Keratinocyte (primary cell): ENCODE results near the gene C20orf202. TPM values are rescaled to one million over a fixed set of nuclear protein-coding genes. Genes with fewer than 3 reads are reported as not detected.

ENCODE experiments used
- DNase-seq: peaks from one replicate; pipeline ENCODE4 v3.0.0-alpha.2; 2011; ENCODE audit warnings: low read depth, missing footprints, low spot score
- FAIRE-seq: peaks from 2 replicates; lab custom pipeline; 2011; peaks lifted over from hg19 to GRCh38; lab: Jason Lieb, UNC
- H2AFZ ChIP-seq: 2 replicates; pipeline ENCODE4 v1.6.0; 2012; ENCODE audit warnings: low read length, control low read depth, inconsistent platforms; ENCODE audit not compliant: control insufficient read depth
- H3K27ac ChIP-seq: 2 replicates; pipeline ENCODE4 v1.5.1; 2011; ENCODE audit warnings: low read length; ENCODE audit not compliant: control insufficient read depth, insufficient read depth
- H3K27me3 ChIP-seq: 3 replicates; pipeline ENCODE4 v1.6.0; 2011; ENCODE audit warnings: low read length; ENCODE audit not compliant: control insufficient read depth, insufficient read depth; ENCODE audit errors: extremely low read depth
- H3K36me3 ChIP-seq, 2 experiments: 2 replicates in 1 of 2; 3 replicates in 1 of 2; pipeline ENCODE4 v1.5.1; 2011; ENCODE audit warnings: low read length in 2 of 2, mild to moderate bottlenecking in 1 of 2; ENCODE audit not compliant: control insufficient read depth in 2 of 2, insufficient read depth in 2 of 2; ENCODE audit errors: extremely low read depth in 1 of 2
- H3K4me1 ChIP-seq: 3 replicates; pipeline ENCODE4 v1.5.1; 2011; ENCODE audit warnings: low read length; ENCODE audit not compliant: control insufficient read depth, insufficient read depth; ENCODE audit errors: extremely low read depth
- H3K4me2 ChIP-seq: 3 replicates; pipeline ENCODE4 v1.6.0; 2011; ENCODE audit warnings: low read depth, low read length; ENCODE audit not compliant: control insufficient read depth, insufficient read depth; ENCODE audit errors: extremely low read depth
- H3K4me3 ChIP-seq, 3 experiments: fragments of 200-600 bp in 1 of 3; sonication (generic) in 1 of 3; 2 replicates in 2 of 3; 3 replicates in 1 of 3; pipeline ENCODE4 v1.5.1; 2011 to 2016; ENCODE audit warnings: low read length in 3 of 3, mild to moderate bottlenecking in 3 of 3, control low read depth in 2 of 3, inconsistent platforms in 1 of 3, low read depth in 1 of 3, mixed read lengths in 1 of 3, mixed run types in 1 of 3, moderate library complexity in 1 of 3; ENCODE audit not compliant: control insufficient read depth in 2 of 3, insufficient read depth in 2 of 3; ENCODE audit errors: extremely low read depth in 1 of 3
- H3K79me2 ChIP-seq: 2 replicates; pipeline ENCODE4 v1.6.0; 2012; ENCODE audit warnings: low read length; ENCODE audit not compliant: control insufficient read depth, insufficient read depth
- H3K9ac ChIP-seq: 3 replicates; pipeline ENCODE4 v1.6.0; 2011; ENCODE audit warnings: low read length; ENCODE audit not compliant: control insufficient read depth, insufficient read depth; ENCODE audit errors: extremely low read depth
- H3K9me1 ChIP-seq: 3 replicates; pipeline ENCODE4 v1.6.0; 2011; ENCODE audit warnings: low read length; ENCODE audit not compliant: control insufficient read depth, insufficient read depth; ENCODE audit errors: extremely low read depth
- H3K9me3 ChIP-seq: 2 replicates; pipeline ENCODE4 v1.5.1; 2012; ENCODE audit warnings: low read depth, low read length; ENCODE audit not compliant: control insufficient read depth
- H4K20me1 ChIP-seq: 3 replicates; pipeline ENCODE4 v1.6.0; 2011; ENCODE audit warnings: low read length; ENCODE audit not compliant: control insufficient read depth, insufficient read depth; ENCODE audit errors: extremely low read depth
- CTCF ChIP-seq, 3 experiments: IDR thresholded peaks in 1 of 3; conservative IDR thresholded peaks in 1 of 3; optimal IDR thresholded peaks in 1 of 3; 2 replicates in 2 of 3; 3 replicates in 1 of 3; pipeline versions ENCODE3 to v1.5.1; 2011; ENCODE audit warnings: low read length in 3 of 3, mild to moderate bottlenecking in 3 of 3, moderate library complexity in 2 of 3, control low read depth in 1 of 3, inconsistent platforms in 1 of 3; ENCODE audit not compliant: insufficient read depth in 2 of 3; ENCODE audit errors: extremely low read depth in 1 of 3
- EZH2 ChIP-seq: IDR thresholded peaks from one replicate; pipeline ENCODE4 v1.6.1; 2012; ENCODE audit warnings: inconsistent platforms, mild to moderate bottlenecking, low read length, moderate library complexity
- dilution Hi-C: fragments of 300-500 bp; cut with MboI; formaldehyde crosslinking; loops from one replicate; pipeline ENCODE4 v1.7.0; 2020; ENCODE audit warnings: low sequenced_read_pairs; ENCODE audit not compliant: extremely low pct_ligation_motif_present
- polyA plus RNA-seq, 5 experiments: library from polyadenylated mRNA; depleted of rRNA in 3 of 5; stranded (reverse) in 3 of 5; stranded (forward) in 1 of 5; unstranded in 1 of 5; fragments of >200 nt; gene quantifications; 1 replicate in 1 of 5; 2 replicates in 3 of 5; 3 replicates in 1 of 5; pipeline versions ENCODE4 v1.2.1 to v1.2.3, GENCODE V29; 2011 to 2012; ENCODE audit warnings: missing spikeins in 2 of 5, low read depth in 1 of 5, low replicate concordance in 1 of 5

The C20orf202 gene
- polyA plus RNA-seq, 1 donor (not counting 4 experiments of a cell fraction or from before 2014, with no cell fraction given) = not detected

- Histone ChIP-seq H4K20me1 (no peaks in the 10 kb centered on the region), H3K27me3 (no peaks in the 10 kb centered on the region), H3K9me1 (no peaks in the 10 kb centered on the region), H3K4me3 (no peak overlapping the region), H3K36me3 (peaks cover 39 to 40% of the 10 kb centered on the region in 2 experiments), H3K9me3 (no peaks in the 10 kb centered on the region), H3K79me2 (no peaks in the 10 kb centered on the region), H3K4me2 (no peak overlapping the region), H3K9ac (no peak overlapping the region), H2AFZ (no peak overlapping the region), H3K27ac (no peak overlapping the region), H3K4me1 (no peaks in the 10 kb centered on the region)
- no peak for DNase-seq
- TF ChIP-seq EZH2 = no peak
- dilution Hi-C loops = no loop called here
- FAIRE-seq = no peak
Measured at GRCh38 chr20:1165941-1166340, 37.3 kb upstream of the C20orf202 start.

- TF ChIP-seq EZH2 (no peak), CTCF (optimal IDR thresholded peaks at IDR 0.05 in 1 of 3, IDR thresholded peaks at IDR 0.05 in 1 of 3, conservative IDR thresholded peaks at IDR 0.05 in 1 of 3; ENCODE audit: extremely low read depth in 1 of 3, insufficient read depth in 2 of 3, low read length in 3 of 3) (no peak)
- peaks cover 34 to 41% of the 10 kb centered on the region in 2 experiments for H3K36me3 ChIP-seq
- FAIRE-seq (no peak), DNase-seq (no peak)
- H3K4me2 ChIP-seq = no peak overlapping the region
- H3K79me2 ChIP-seq = no peaks in the 10 kb centered on the region
- H3K9ac ChIP-seq = no peak overlapping the region
- no peaks in the 10 kb centered on the region for H3K27me3 ChIP-seq
- H3K4me3 ChIP-seq = no peak overlapping the region
- H4K20me1 ChIP-seq = peaks cover 3% of the 10 kb centered on the region
- no peaks in the 10 kb centered on the region for H3K4me1 ChIP-seq
- peaks cover 3% of the 10 kb centered on the region for H3K9me1 ChIP-seq
- H2AFZ ChIP-seq = no peak overlapping the region
- H3K9me3 ChIP-seq = no peaks in the 10 kb centered on the region
- dilution Hi-C loops = no loop called here
- no peak overlapping the region for H3K27ac ChIP-seq
Measured at GRCh38 chr20:1166948-1167720, 36.1 kb upstream of the C20orf202 start.
